ENCODE measurements around the gene ARHGEF10L. TPM values are rescaled to one million over a fixed set of nuclear protein-coding genes. Genes with fewer than 3 reads are reported as not detected.

ARHGEF10L gene
- total RNA-seq, 1 experiment from 2014 or later, result not detected

- Histone ChIP-seq H3K36me3 (ENCODE audit: insufficient read depth, low read length) (no peaks in the 10 kb centered on the region), H3K27me3 (ENCODE audit: low read length) (no peaks in the 10 kb centered on the region), H2AFZ (ENCODE audit: low read length) (no peak overlapping the region), H3K4me3 (ENCODE audit: low read length) (no peak overlapping the region), H3K4me1 (ENCODE audit: low read length) (peaks cover 5% of the 10 kb centered on the region), H4K20me1 (ENCODE audit: insufficient read depth, low read depth, low read length) (no peaks in the 10 kb centered on the region), H3K4me2 (ENCODE audit: low read depth, low read length, poor library complexity, severe bottlenecking) (no peak overlapping the region), H3K9ac (ENCODE audit: low read length) (no peak overlapping the region), H3K9me2 (replicated peaks; ENCODE audit: insufficient read depth, low read length) (no peaks in the 10 kb centered on the region), H3K79me2 (ENCODE audit: low read length) (no peaks in the 10 kb centered on the region), H3K27ac (ENCODE audit: low read length) (no peak overlapping the region), H3K9me3 (ENCODE audit: low read length) (no peaks in the 10 kb centered on the region)
- no peak for DNase-seq
Observed at GRCh38 chr1:17642943-17643342, 103.4 kb downstream of the ARHGEF10L start.

- H2AFZ ChIP-seq (ENCODE audit: low read length), result no peak overlapping the region
Observed at GRCh38 chr1:17643861-17644703, 104.6 kb downstream of the ARHGEF10L start.

DNA sequence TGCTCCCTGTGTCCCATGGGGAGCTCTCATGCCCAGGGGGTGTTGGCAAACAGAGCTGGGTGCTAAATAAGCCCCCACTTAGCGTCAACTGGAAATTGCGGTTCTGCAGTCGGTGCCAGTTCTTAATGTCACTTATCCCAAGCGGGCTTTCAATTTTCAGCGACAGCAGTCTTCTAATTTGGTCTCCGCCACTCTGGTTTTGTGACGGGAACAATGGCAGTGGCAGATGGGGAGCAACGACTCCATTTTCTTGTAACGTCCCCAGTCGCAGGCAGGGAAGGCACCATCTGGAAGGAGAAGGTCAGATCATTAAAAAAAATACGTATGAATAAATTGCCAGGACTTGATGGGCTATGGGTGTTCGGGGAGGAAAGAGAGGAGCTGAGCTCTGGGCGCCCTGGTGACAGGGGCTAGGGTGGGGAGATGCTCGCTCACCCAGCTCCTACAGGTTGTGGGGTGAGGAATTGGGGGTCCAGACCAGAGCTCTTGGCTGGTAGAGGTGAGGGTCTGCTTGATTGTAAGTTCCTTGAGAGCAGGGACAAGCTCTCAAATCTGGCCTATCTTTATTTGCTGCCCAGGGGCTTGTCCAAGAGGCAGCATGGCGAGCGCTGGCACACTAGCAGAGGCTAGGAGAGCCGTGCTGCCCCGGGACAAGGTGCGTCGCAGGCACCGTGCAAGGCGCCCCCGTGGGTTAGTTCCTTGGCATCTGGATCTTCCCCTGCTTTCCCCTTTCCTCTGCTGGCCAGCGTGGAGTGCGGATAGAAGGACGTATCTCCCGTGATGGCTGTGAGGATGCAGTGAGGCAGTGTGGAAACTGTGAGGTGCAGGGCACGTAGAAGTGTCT is 105.8 kb downstream of the ARHGEF10L start:
- Histone ChIP-seq H3K9me3 (ENCODE audit: low read length) (no peaks in the 10 kb centered on the region), H3K4me3 (ENCODE audit: low read length) (no peak overlapping the region), H3K9ac (ENCODE audit: low read length) (no peak overlapping the region), H3K27ac (ENCODE audit: low read length) (no peak overlapping the region), H3K79me2 (ENCODE audit: low read length) (no peaks in the 10 kb centered on the region), H3K4me1 (ENCODE audit: low read length) (peaks cover 5% of the 10 kb centered on the region), H3K9me2 (replicated peaks; ENCODE audit: insufficient read depth, low read length) (no peaks in the 10 kb centered on the region), H3K27me3 (ENCODE audit: low read length) (no peaks in the 10 kb centered on the region), H3K36me3 (ENCODE audit: insufficient read depth, low read length) (no peaks in the 10 kb centered on the region), H2AFZ (ENCODE audit: low read length) (no peak overlapping the region), H3K4me2 (ENCODE audit: low read depth, low read length, poor library complexity, severe bottlenecking) (no peak overlapping the region), H4K20me1 (ENCODE audit: insufficient read depth, low read depth, low read length) (no peaks in the 10 kb centered on the region)
- no peak for DNase-seq

More at GRCh38 chr1:17643861-17644703, 104.6 kb downstream of the ARHGEF10L start:
- Histone ChIP-seq H3K9me2 (replicated peaks; ENCODE audit: insufficient read depth, low read length) (no peaks in the 10 kb centered on the region), H3K9ac (ENCODE audit: low read length) (no peak overlapping the region), H3K4me2 (ENCODE audit: low read depth, low read length, poor library complexity, severe bottlenecking) (no peak overlapping the region), H4K20me1 (ENCODE audit: insufficient read depth, low read depth, low read length) (no peaks in the 10 kb centered on the region), H3K27ac (ENCODE audit: low read length) (no peak overlapping the region), H3K27me3 (ENCODE audit: low read length) (no peaks in the 10 kb centered on the region), H3K36me3 (ENCODE audit: insufficient read depth, low read length) (no peaks in the 10 kb centered on the region), H3K4me3 (ENCODE audit: low read length) (no peak overlapping the region), H3K9me3 (ENCODE audit: low read length) (no peaks in the 10 kb centered on the region), H3K4me1 (ENCODE audit: low read length) (peaks cover 5% of the 10 kb centered on the region), H3K79me2 (ENCODE audit: low read length) (no peaks in the 10 kb centered on the region)
- DNase-seq, result no peak

DNA sequence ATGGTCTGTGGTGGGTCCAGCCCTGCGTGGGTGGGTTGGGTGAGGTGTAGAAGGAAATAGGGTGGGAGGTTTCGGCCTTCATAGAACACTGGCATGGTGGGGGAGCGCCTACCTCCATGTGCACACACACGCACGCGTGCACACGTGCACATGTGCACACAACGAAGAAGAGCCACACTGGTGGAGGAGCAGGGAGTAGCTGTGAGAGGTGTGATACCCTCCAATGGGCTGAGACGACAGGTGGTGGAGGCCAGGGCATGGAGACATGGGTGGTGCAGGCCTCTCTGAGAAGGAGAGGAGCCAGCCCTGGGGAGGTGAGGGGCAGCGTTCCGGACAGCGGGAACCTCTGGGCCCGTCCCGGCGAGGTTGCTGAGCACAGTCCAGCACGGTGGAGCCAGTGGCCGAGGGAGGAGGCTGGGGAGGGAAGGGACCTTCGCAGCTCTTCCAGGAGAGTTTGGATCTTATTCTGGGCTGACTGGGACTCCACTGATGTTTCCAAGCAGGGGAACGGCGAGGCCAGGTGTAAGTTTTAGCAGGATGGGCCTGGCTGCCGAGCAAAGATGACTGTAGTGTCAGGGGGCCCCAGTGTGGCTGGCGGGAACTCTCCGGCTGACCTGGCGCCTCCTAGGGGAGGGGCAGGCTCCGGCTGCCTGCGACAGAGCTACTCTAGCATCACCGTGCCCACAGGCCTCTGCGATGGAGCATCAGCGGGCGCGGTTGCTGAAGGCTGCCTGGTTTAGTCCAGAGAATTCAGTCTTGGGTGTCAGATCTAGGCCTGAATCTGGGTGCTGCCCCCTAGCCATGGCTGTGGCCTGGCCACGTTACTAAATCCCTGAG is 107.2 kb downstream of the ARHGEF10L start:
- no peaks in the 10 kb centered on the region for H4K20me1 ChIP-seq (ENCODE audit: insufficient read depth, low read depth, low read length)
- no peak overlapping the region for H3K9ac ChIP-seq (ENCODE audit: low read length)
- no peaks in the 10 kb centered on the region for H3K79me2 ChIP-seq (ENCODE audit: low read length)
- H3K36me3 ChIP-seq (ENCODE audit: insufficient read depth, low read length), result no peaks in the 10 kb centered on the region
- H3K27ac ChIP-seq (ENCODE audit: low read length), result no peak overlapping the region
- H3K4me1 ChIP-seq (ENCODE audit: low read length), result peaks cover 5% of the 10 kb centered on the region
- no peak overlapping the region for H2AFZ ChIP-seq (ENCODE audit: low read length)
- H3K4me3 ChIP-seq (ENCODE audit: low read length), result no peak overlapping the region
- no peaks in the 10 kb centered on the region for H3K27me3 ChIP-seq (ENCODE audit: low read length)
- no peaks in the 10 kb centered on the region for H3K9me3 ChIP-seq (ENCODE audit: low read length)
- DNase-seq, result no peak
- no peaks in the 10 kb centered on the region for H3K9me2 ChIP-seq (replicated peaks; ENCODE audit: insufficient read depth, low read length)
- no peak overlapping the region for H3K4me2 ChIP-seq (ENCODE audit: low read depth, low read length, poor library complexity, severe bottlenecking)

GRCh38 chr1:17648457-17649145 is 109.1 kb downstream of the ARHGEF10L start:
- H3K4me1 ChIP-seq (ENCODE audit: low read length), result no peaks in the 10 kb centered on the region
- H3K9me3 ChIP-seq (ENCODE audit: low read length), result no peaks in the 10 kb centered on the region
- H3K79me2 ChIP-seq (ENCODE audit: low read length), result no peaks in the 10 kb centered on the region
- H2AFZ ChIP-seq (ENCODE audit: low read length), result no peak overlapping the region
- no peak for DNase-seq
- H3K9ac ChIP-seq (ENCODE audit: low read length), result no peak overlapping the region
- H3K4me2 ChIP-seq (ENCODE audit: low read depth, low read length, poor library complexity, severe bottlenecking), result no peak overlapping the region
- H3K4me3 ChIP-seq (ENCODE audit: low read length), result no peak overlapping the region
- H3K9me2 ChIP-seq (replicated peaks; ENCODE audit: insufficient read depth, low read length), result no peaks in the 10 kb centered on the region
- H4K20me1 ChIP-seq (ENCODE audit: insufficient read depth, low read depth, low read length), result no peaks in the 10 kb centered on the region
- H3K27me3 ChIP-seq (ENCODE audit: low read length), result no peaks in the 10 kb centered on the region
- no peak overlapping the region for H3K27ac ChIP-seq (ENCODE audit: low read length)
- H3K36me3 ChIP-seq (ENCODE audit: insufficient read depth, low read length), result no peaks in the 10 kb centered on the region

- Histone ChIP-seq H3K9me2 (replicated peaks; ENCODE audit: insufficient read depth, low read length) (no peaks in the 10 kb centered on the region), H3K9ac (ENCODE audit: low read length) (no peak overlapping the region), H3K79me2 (ENCODE audit: low read length) (no peaks in the 10 kb centered on the region), H3K9me3 (ENCODE audit: low read length) (no peaks in the 10 kb centered on the region), H3K36me3 (ENCODE audit: insufficient read depth, low read length) (no peaks in the 10 kb centered on the region), H4K20me1 (ENCODE audit: insufficient read depth, low read depth, low read length) (no peaks in the 10 kb centered on the region), H3K4me3 (ENCODE audit: low read length) (no peak overlapping the region), H3K4me1 (ENCODE audit: low read length) (no peaks in the 10 kb centered on the region), H3K4me2 (ENCODE audit: low read depth, low read length, poor library complexity, severe bottlenecking) (no peak overlapping the region), H3K27ac (ENCODE audit: low read length) (no peak overlapping the region), H2AFZ (ENCODE audit: low read length) (no peak overlapping the region), H3K27me3 (ENCODE audit: low read length) (no peaks in the 10 kb centered on the region)
- no peak for DNase-seq
Observed at GRCh38 chr1:17649371-17650106, 110.0 kb downstream of the ARHGEF10L start.

DNA sequence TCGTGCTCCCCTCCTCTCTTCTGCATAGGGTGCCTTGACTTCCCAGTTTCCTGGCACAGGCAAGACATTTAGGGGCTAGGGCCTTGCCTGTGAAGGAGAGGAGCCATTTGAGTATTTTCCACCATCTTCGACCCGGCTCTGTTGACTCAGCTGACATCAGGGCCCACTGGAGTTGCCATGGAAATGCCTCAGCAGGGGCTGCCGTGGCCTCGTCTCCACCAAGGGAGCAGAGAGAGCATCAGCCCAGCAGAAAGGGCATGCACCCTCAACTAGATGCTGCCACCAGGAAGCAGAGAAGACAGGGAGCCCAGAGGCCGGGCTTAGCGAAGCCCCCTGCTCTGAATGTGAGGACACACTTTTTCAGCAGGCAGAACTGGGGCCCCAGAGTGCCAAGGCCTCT is 113.8 kb downstream of the ARHGEF10L start:
- Histone ChIP-seq H3K4me3 (ENCODE audit: low read length) (no peak overlapping the region), H3K79me2 (ENCODE audit: low read length) (no peaks in the 10 kb centered on the region), H3K4me2 (ENCODE audit: low read depth, low read length, poor library complexity, severe bottlenecking) (no peak overlapping the region), H3K36me3 (ENCODE audit: insufficient read depth, low read length) (no peaks in the 10 kb centered on the region), H3K9ac (ENCODE audit: low read length) (no peak overlapping the region), H3K4me1 (ENCODE audit: low read length) (no peaks in the 10 kb centered on the region), H3K9me3 (ENCODE audit: low read length) (no peaks in the 10 kb centered on the region), H3K9me2 (replicated peaks; ENCODE audit: insufficient read depth, low read length) (no peaks in the 10 kb centered on the region), H3K27me3 (ENCODE audit: low read length) (no peaks in the 10 kb centered on the region), H4K20me1 (ENCODE audit: insufficient read depth, low read depth, low read length) (no peaks in the 10 kb centered on the region), H3K27ac (ENCODE audit: low read length) (no peak overlapping the region), H2AFZ (ENCODE audit: low read length) (no peak overlapping the region)
- DNase-seq, result no peak
